Neuronal stem cell (in vitro differentiated cells): ENCODE measurements around the gene NBPF26.
"Not testable (repeated sequence)": the region's sequence is repeated elsewhere in the genome, so short reads cannot be mapped to it uniquely, and the experiment has no call there.

Experiments used
- DNase-seq: peaks from one replicate; pipeline ENCODE4 v3.0.0-alpha.2; 2013; ENCODE audit warnings: low spot score
- H2AFZ ChIP-seq: one replicate; pipeline ENCODE4 v1.6.1; 2013; ENCODE audit warnings: mild to moderate bottlenecking, low read length, inconsistent platforms
- H2AK5ac ChIP-seq: 2 replicates; pipeline ENCODE4 v1.6.1; 2013; ENCODE audit warnings: low read depth, mild to moderate bottlenecking, inconsistent platforms, low read length, moderate library complexity, mixed read lengths
- H2BK120ac ChIP-seq: 2 replicates; pipeline ENCODE4 v1.6.1; 2013; ENCODE audit warnings: low read depth, mild to moderate bottlenecking, inconsistent platforms, low read length, moderate library complexity, mixed read lengths
- H2BK12ac ChIP-seq: one replicate; pipeline ENCODE4 v1.6.1; 2013; ENCODE audit warnings: low read length, inconsistent platforms
- H2BK15ac ChIP-seq: 2 replicates; pipeline ENCODE4 v1.6.1; 2013; ENCODE audit warnings: mild to moderate bottlenecking, low read length, inconsistent platforms, mixed read lengths
- H2BK5ac ChIP-seq: one replicate; pipeline ENCODE4 v1.6.1; 2013; ENCODE audit warnings: inconsistent platforms, mild to moderate bottlenecking, low read length, moderate library complexity
- H3K14ac ChIP-seq: one replicate; pipeline ENCODE4 v1.6.1; 2013; ENCODE audit warnings: low read length, inconsistent platforms
- H3K18ac ChIP-seq: 2 replicates; pipeline ENCODE4 v1.6.1; 2013; ENCODE audit warnings: low read length, inconsistent platforms
- H3K23ac ChIP-seq: 2 replicates; pipeline ENCODE4 v1.6.1; 2013; ENCODE audit warnings: low read depth, mild to moderate bottlenecking, mixed read lengths, low read length, inconsistent platforms; ENCODE audit not compliant: poor library complexity
- H3K27ac ChIP-seq: replicated peaks from 3 replicates; pipeline ENCODE4 v1.5.1; 2013; ENCODE audit warnings: low read length, inconsistent platforms
- H3K27me3 ChIP-seq, 3 experiments: 2 replicates each; pipeline ENCODE4 v1.6.1; 2013; ENCODE audit warnings: low read length in 3 of 3, mild to moderate bottlenecking in 2 of 3, inconsistent platforms in 1 of 3, low read depth in 1 of 3, mixed read lengths in 1 of 3, moderate library complexity in 1 of 3; ENCODE audit not compliant: control insufficient read depth in 3 of 3, insufficient read depth in 3 of 3
- H3K36me3 ChIP-seq, 2 donors: replicated peaks in 1 of 2; 2 replicates each; pipeline ENCODE4 v1.6.1; 2013; ENCODE audit warnings: low read length in 2 of 2; ENCODE audit not compliant: control insufficient read depth in 2 of 2, insufficient read depth in 2 of 2
- H3K4ac ChIP-seq: 2 replicates; pipeline ENCODE4 v1.6.1; 2013; ENCODE audit warnings: inconsistent platforms, mild to moderate bottlenecking, low read length, moderate library complexity
- H3K4me1 ChIP-seq, 2 donors: 1 replicate in 1 of 2; 2 replicates in 1 of 2; pipeline ENCODE4 v1.6.1; 2013; ENCODE audit warnings: low read length in 2 of 2, low read depth in 1 of 2; ENCODE audit not compliant: control insufficient read depth in 2 of 2, insufficient read depth in 1 of 2
- H3K4me2 ChIP-seq: one replicate; pipeline ENCODE4 v1.6.1; 2013; ENCODE audit warnings: mild to moderate bottlenecking, low read length, inconsistent platforms; ENCODE audit not compliant: insufficient read depth, poor library complexity, severe bottlenecking
- H3K4me3 ChIP-seq, 2 donors: 2 replicates each; pipeline ENCODE4 v1.5.1; 2013; ENCODE audit warnings: low read length in 2 of 2, mild to moderate bottlenecking in 2 of 2, inconsistent platforms in 1 of 2, moderate library complexity in 1 of 2
- H3K79me1 ChIP-seq: one replicate; pipeline ENCODE4 v1.6.1; 2013; ENCODE audit warnings: low read depth, mild to moderate bottlenecking, inconsistent platforms, low read length, moderate library complexity
- H3K9ac ChIP-seq: one replicate; pipeline ENCODE4 v1.6.1; 2013; ENCODE audit warnings: mild to moderate bottlenecking, low read depth, low read length, inconsistent platforms; ENCODE audit not compliant: poor library complexity
- H3K9me3 ChIP-seq, 2 donors: replicated peaks in 1 of 2; 2 replicates each; pipeline versions ENCODE3 to v1.6.1; 2013; ENCODE audit warnings: low read length in 2 of 2, mild to moderate bottlenecking in 2 of 2, inconsistent platforms in 1 of 2, low read depth in 1 of 2, mixed read lengths in 1 of 2, moderate library complexity in 1 of 2; ENCODE audit not compliant: control insufficient read depth in 2 of 2, insufficient read depth in 1 of 2
- H4K8ac ChIP-seq: one replicate; pipeline ENCODE4 v1.6.1; 2013; ENCODE audit warnings: low read depth, mild to moderate bottlenecking, inconsistent platforms, low read length, moderate library complexity
- H4K91ac ChIP-seq: one replicate; pipeline ENCODE4 v1.6.1; 2013; ENCODE audit warnings: low read length, low read depth, mild to moderate bottlenecking, inconsistent platforms; ENCODE audit not compliant: poor library complexity
- WGBS, 2 donors: extraction: QIAGEN DNeasy Blood & Tissue Kit; methylation state at CpG; one replicate each; pipeline ENCODE4 v1.1.7; 2013; ENCODE audit warnings: missing lambda C conversion rate in 2 of 2, mixed read lengths in 1 of 2; ENCODE audit not compliant: insufficient read length in 2 of 2, insufficient replicate concordance in 1 of 2; ENCODE audit errors: extremely low coverage in 2 of 2; 5-methylcytosine and 5-hydroxymethylcytosine counted together

The NBPF26 gene

DNA sequence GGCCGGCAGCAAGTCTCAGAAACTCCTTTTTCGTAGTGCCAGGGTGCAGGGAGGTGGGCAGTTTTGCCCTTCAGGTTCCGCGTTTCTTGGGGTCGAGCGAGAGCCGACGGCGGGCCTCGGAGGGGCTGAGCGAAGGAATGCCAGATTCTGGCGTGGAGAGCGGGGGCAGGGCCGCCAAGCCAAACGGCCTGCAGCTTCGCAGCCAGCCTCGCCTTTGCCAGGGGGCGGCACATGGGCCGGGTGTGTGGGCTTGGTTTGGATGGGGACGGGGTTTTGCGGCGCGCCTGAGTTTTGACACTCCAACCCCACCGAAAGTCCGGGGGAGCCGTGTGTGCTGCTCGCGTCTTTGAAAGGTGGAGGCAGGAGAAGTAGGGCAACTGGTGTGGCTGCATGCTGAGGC, 762 bp downstream of the NBPF26 start:
- H2BK5ac ChIP-seq, DNase-seq, H3K4me1 ChIP-seq, H3K18ac ChIP-seq, H3K27ac ChIP-seq, H2AK5ac ChIP-seq, H4K8ac ChIP-seq, H3K9ac ChIP-seq, H3K36me3 ChIP-seq, H4K91ac ChIP-seq, H3K9me3 ChIP-seq, H2BK120ac ChIP-seq, H3K27me3 ChIP-seq, H3K79me1 ChIP-seq, H2BK12ac ChIP-seq, H3K23ac ChIP-seq, H3K4ac ChIP-seq, H2BK15ac ChIP-seq, H3K14ac ChIP-seq: not testable (repeated sequence)
- peak overlapping the region; percentile 92 for H2AFZ ChIP-seq
- peak overlapping the region; percentile 11 for H3K4me2 ChIP-seq
- H3K4me3 ChIP-seq = peak overlapping the region; percentile 61 to 85
- WGBS, 2 donors = no CpG with 5 or more reads among the region's 28 CpGs

DNA sequence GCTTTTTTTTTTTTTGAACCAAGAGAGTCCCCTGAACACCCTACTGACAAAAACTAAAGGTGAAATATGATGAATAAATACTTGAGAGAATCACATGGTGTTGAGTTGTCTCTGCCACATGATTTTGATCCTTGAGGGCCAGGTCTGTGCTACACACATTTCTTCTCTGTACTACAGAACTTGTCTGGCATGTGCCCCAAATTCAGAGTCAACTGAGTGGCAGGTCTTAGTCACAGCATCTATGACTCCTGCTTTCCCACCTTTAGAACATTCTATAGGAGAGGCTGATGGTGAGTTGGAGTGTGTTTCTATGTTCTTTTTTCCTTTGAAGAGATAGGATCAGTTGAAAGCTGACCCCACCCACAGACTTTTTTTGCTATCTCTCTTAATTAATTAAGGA, 5.1 kb downstream of the NBPF26 start:
- H3K79me1 ChIP-seq = not testable (repeated sequence)

DNA sequence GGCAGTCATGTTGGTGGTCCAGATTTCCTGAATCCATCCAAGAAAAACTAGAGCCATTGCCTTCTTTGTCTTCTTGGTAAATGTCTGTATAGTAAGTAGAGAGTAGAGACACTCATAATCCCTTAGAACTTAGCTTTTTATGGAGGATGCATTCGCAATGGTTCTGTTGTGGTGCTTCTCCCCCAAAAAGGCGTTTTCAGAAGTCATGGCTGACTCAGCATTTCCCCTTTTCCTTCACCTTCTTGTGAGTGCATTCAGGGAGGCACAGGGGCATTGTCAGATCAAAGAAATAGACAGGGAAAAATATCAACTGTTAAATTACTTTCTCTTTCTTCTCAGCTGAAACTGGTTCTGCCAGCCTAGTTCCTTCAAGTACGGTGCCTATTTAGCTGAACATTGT, 45.3 kb downstream of the NBPF26 start:
- not testable (repeated sequence) for H3K4ac ChIP-seq, H3K79me1 ChIP-seq, H3K4me2 ChIP-seq, H2BK15ac ChIP-seq, H3K18ac ChIP-seq, H2BK12ac ChIP-seq, H3K9me3 ChIP-seq, H3K14ac ChIP-seq, H2BK5ac ChIP-seq, H3K4me1 ChIP-seq, H3K36me3 ChIP-seq, H3K27ac ChIP-seq, DNase-seq, H4K8ac ChIP-seq, H2AFZ ChIP-seq, H3K27me3 ChIP-seq, H3K9ac ChIP-seq, H3K4me3 ChIP-seq, H4K91ac ChIP-seq, H2AK5ac ChIP-seq, H2BK120ac ChIP-seq, H3K23ac ChIP-seq
- WGBS, 2 donors = no CpG with 5 or more reads among the region's 3 CpGs

More for the DNA sequence above, 5.1 kb downstream of the NBPF26 start:
- H4K91ac ChIP-seq, H2BK12ac ChIP-seq, H2BK5ac ChIP-seq, H3K4me3 ChIP-seq, H2BK15ac ChIP-seq, H3K4me2 ChIP-seq, H2AFZ ChIP-seq, H3K18ac ChIP-seq, H3K27ac ChIP-seq, H3K27me3 ChIP-seq, H2AK5ac ChIP-seq, DNase-seq, H3K14ac ChIP-seq, H4K8ac ChIP-seq, H3K9ac ChIP-seq, H3K36me3 ChIP-seq, H3K9me3 ChIP-seq, H3K4me1 ChIP-seq, H3K4ac ChIP-seq, H2BK120ac ChIP-seq, H3K23ac ChIP-seq: not testable (repeated sequence)

DNA sequence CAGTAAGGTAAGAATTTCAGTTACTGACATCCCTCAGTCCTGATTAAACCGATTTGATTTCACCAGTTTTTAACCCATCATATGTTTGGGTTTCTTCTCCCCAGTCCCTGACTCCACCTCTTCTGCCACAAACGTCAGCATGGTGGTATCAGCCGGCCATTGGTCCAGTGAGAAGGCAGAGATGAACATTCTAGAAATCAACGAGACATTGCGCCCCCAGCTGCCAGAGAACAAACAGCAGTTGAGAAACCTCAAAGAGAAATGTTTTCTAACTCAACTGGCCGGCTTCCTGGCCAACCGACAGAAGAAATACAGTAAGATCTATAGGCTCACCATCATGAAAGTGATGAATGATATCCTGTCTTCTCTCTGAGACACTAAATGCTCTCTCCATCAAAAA, 81.7 kb downstream of the NBPF26 start:
- H3K9me3 ChIP-seq, H4K91ac ChIP-seq, H3K27ac ChIP-seq, H3K4me3 ChIP-seq, H3K27me3 ChIP-seq, H2BK120ac ChIP-seq, H2BK15ac ChIP-seq, H3K4me2 ChIP-seq, H3K4ac ChIP-seq, H2BK5ac ChIP-seq, H3K4me1 ChIP-seq, H4K8ac ChIP-seq, H3K36me3 ChIP-seq, DNase-seq, H2AK5ac ChIP-seq, H3K18ac ChIP-seq, H2BK12ac ChIP-seq, H3K79me1 ChIP-seq, H3K9ac ChIP-seq, H3K23ac ChIP-seq, H2AFZ ChIP-seq, H3K14ac ChIP-seq: not testable (repeated sequence)
- no CpG with 5 or more reads among the region's 7 CpGs for WGBS, 2 donors
